ENCODE data around the gene KBTBD12.

Gene KBTBD12

GRCh38 chr3:127992127-127992526, 77.1 kb downstream of the KBTBD12 start:
- DNase-seq (no peak), ATAC-seq (ENCODE audit: insufficient read depth, low read depth) (no peak)
- Histone ChIP-seq H2AFZ (ENCODE audit: low read depth, low read length) (no peak overlapping the region), H3K27me3 (ENCODE audit: insufficient read depth, low read length, poor library complexity) (peaks cover 3% of the 10 kb centered on the region), H3K79me2 (ENCODE audit: insufficient read depth, low read length) (no peaks in the 10 kb centered on the region), H3K9me3 (ENCODE audit: insufficient read depth, low read length, severe bottlenecking) (no peaks in the 10 kb centered on the region), H4K20me1 (ENCODE audit: insufficient read depth, low read length) (no peaks in the 10 kb centered on the region), H3K36me3 (ENCODE audit: insufficient read depth, low read length) (no peaks in the 10 kb centered on the region), H3K9ac (ENCODE audit: low read depth, low read length) (no peak overlapping the region), H3K4me1 (ENCODE audit: insufficient read depth, low read length) (no peaks in the 10 kb centered on the region), H3K27ac (ENCODE audit: low read length) (no peak overlapping the region), H3K4me2 (ENCODE audit: insufficient read depth, low read length) (no peak overlapping the region), H3K4me3 (ENCODE audit: low read depth in 1 of 2, low read length in 2 of 2) (no peak overlapping the region)
- no peak for TF ChIP-seq EZH2 (IDR thresholded peaks at IDR 0.05; ENCODE audit: borderline replicate concordance, low read depth, low read length, severe bottlenecking)
- no peak for TF ChIP-seq CTCF (IDR thresholded peaks at IDR 0.05; ENCODE audit: borderline replicate concordance, extremely low read depth, low read length, poor library complexity, severe bottlenecking)

- H3K4me3 ChIP-seq (ENCODE audit: low read depth in 1 of 2, low read length in 2 of 2) = no peak overlapping the region
Measured at GRCh38 chr3:127994011-127994410, 79.0 kb downstream of the KBTBD12 start.

GRCh38 chr3:127997016-127997415, 82.0 kb downstream of the KBTBD12 start:
- H2AFZ ChIP-seq (ENCODE audit: low read depth, low read length) = no peak overlapping the region
- H3K4me1 ChIP-seq (ENCODE audit: insufficient read depth, low read length) = no peaks in the 10 kb centered on the region
- H3K4me2 ChIP-seq (ENCODE audit: insufficient read depth, low read length) = no peak overlapping the region
- H3K27ac ChIP-seq (ENCODE audit: low read length) = no peak overlapping the region
- no peak overlapping the region for H3K4me3 ChIP-seq (ENCODE audit: low read depth in 1 of 2, low read length in 2 of 2)
- H3K9me3 ChIP-seq (ENCODE audit: insufficient read depth, low read length, severe bottlenecking) = no peaks in the 10 kb centered on the region
- TF ChIP-seq EZH2 (IDR thresholded peaks at IDR 0.05; ENCODE audit: borderline replicate concordance, low read depth, low read length, severe bottlenecking) (no peak), CTCF (IDR thresholded peaks at IDR 0.05; ENCODE audit: borderline replicate concordance, extremely low read depth, low read length, poor library complexity, severe bottlenecking) (no peak)
- no peak for ATAC-seq (ENCODE audit: insufficient read depth, low read depth)
- no peaks in the 10 kb centered on the region for H3K79me2 ChIP-seq (ENCODE audit: insufficient read depth, low read length)
- H3K27me3 ChIP-seq (ENCODE audit: insufficient read depth, low read length, poor library complexity) = peaks cover 14% of the 10 kb centered on the region
- DNase-seq = no peak
- H3K9ac ChIP-seq (ENCODE audit: low read depth, low read length) = no peak overlapping the region
- H3K36me3 ChIP-seq (ENCODE audit: insufficient read depth, low read length) = no peaks in the 10 kb centered on the region
- 0 out of 2 replicates have a peak, but pooled peaks cover 3% of the 10 kb centered on the region for H4K20me1 ChIP-seq (ENCODE audit: insufficient read depth, low read length)

More at GRCh38 chr3:127994011-127994410, 79.0 kb downstream of the KBTBD12 start:
- Histone ChIP-seq H3K36me3 (ENCODE audit: insufficient read depth, low read length) (no peaks in the 10 kb centered on the region), H3K27ac (ENCODE audit: low read length) (no peak overlapping the region), H3K4me2 (ENCODE audit: insufficient read depth, low read length) (no peak overlapping the region), H3K79me2 (ENCODE audit: insufficient read depth, low read length) (no peaks in the 10 kb centered on the region), H3K4me1 (ENCODE audit: insufficient read depth, low read length) (no peaks in the 10 kb centered on the region), H3K9ac (ENCODE audit: low read depth, low read length) (no peak overlapping the region), H2AFZ (ENCODE audit: low read depth, low read length) (no peak overlapping the region), H3K9me3 (ENCODE audit: insufficient read depth, low read length, severe bottlenecking) (no peaks in the 10 kb centered on the region), H3K27me3 (ENCODE audit: insufficient read depth, low read length, poor library complexity) (peaks cover 14% of the 10 kb centered on the region), H4K20me1 (ENCODE audit: insufficient read depth, low read length) (no peaks in the 10 kb centered on the region)
- no peak for ATAC-seq (ENCODE audit: insufficient read depth, low read depth)
- TF ChIP-seq EZH2 (IDR thresholded peaks at IDR 0.05; ENCODE audit: borderline replicate concordance, low read depth, low read length, severe bottlenecking) (no peak), CTCF (IDR thresholded peaks at IDR 0.05; ENCODE audit: borderline replicate concordance, extremely low read depth, low read length, poor library complexity, severe bottlenecking) (no peak)
- no peak for DNase-seq

GRCh38 chr3:127997961-127998360, 82.9 kb downstream of the KBTBD12 start:
- Histone ChIP-seq H3K27ac (ENCODE audit: low read length) (no peak overlapping the region), H3K79me2 (ENCODE audit: insufficient read depth, low read length) (no peaks in the 10 kb centered on the region), H2AFZ (ENCODE audit: low read depth, low read length) (no peak overlapping the region), H3K9ac (ENCODE audit: low read depth, low read length) (no peak overlapping the region), H3K9me3 (ENCODE audit: insufficient read depth, low read length, severe bottlenecking) (no peaks in the 10 kb centered on the region), H3K4me1 (ENCODE audit: insufficient read depth, low read length) (no peaks in the 10 kb centered on the region), H3K27me3 (ENCODE audit: insufficient read depth, low read length, poor library complexity) (peaks cover 14% of the 10 kb centered on the region), H3K36me3 (ENCODE audit: insufficient read depth, low read length) (no peaks in the 10 kb centered on the region), H3K4me2 (ENCODE audit: insufficient read depth, low read length) (no peak overlapping the region), H4K20me1 (ENCODE audit: insufficient read depth, low read length) (0 out of 2 replicates have a peak, but pooled peaks cover 3% of the 10 kb centered on the region), H3K4me3 (ENCODE audit: low read depth in 1 of 2, low read length in 2 of 2) (no peak overlapping the region)
- no peak for DNase-seq
- no peak for ATAC-seq (ENCODE audit: insufficient read depth, low read depth)
- TF ChIP-seq EZH2 (IDR thresholded peaks at IDR 0.05; ENCODE audit: borderline replicate concordance, low read depth, low read length, severe bottlenecking) = no peak
- TF ChIP-seq CTCF (IDR thresholded peaks at IDR 0.05; ENCODE audit: borderline replicate concordance, extremely low read depth, low read length, poor library complexity, severe bottlenecking) = no peak

All from DND-41 (cell line).